ENCODE data around the gene HECW1.

HECW1 gene

DNA sequence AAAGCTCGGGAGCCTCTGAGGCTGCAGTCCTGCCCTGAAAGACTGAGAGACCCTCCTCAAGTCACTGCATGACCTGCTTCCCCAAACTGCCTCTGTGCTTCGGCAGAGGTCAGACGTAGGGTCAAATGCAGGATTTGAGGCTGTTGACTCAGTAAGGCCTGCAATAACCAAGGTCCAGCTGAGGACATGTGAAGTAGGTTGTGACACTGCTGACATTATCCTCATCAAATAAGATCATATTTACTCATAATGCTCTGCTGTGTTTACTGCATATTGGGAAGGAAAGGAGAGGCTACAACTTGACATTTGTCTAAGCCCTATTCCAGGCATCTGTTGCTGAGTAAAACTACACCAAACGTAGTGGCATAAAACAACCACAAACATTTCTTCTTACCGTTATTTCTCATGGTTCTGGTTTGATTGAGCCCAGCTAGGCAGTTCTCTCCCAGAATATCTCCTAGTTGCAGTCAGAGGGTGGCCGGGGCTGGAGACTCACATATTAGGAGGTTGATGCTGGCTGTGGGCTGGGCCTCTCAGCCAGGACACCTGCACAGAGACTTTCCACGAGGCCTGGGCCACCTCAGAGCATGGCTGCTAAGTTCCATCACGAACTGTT, 348.4 kb downstream of the HECW1 start:
- Histone ChIP-seq H3K79me2 (ENCODE audit: insufficient read depth, low read length) (no peaks in the 10 kb centered on the region), H3F3A (ENCODE audit: low read depth) (no peaks in the 10 kb centered on the region), H3K9me2 (replicated peaks; ENCODE audit: low read depth, low read length) (no peaks in the 10 kb centered on the region), H3K9ac (ENCODE audit: low read depth, low read length, poor library complexity, severe bottlenecking) (no peak overlapping the region), H2AFZ (ENCODE audit: low read length) (peak overlapping the region; percentile 20; the same call in 1 of the 2 replicates), H3K36me3 (ENCODE audit: insufficient read depth, low read length) (no peaks in the 10 kb centered on the region), H3K4me2 (ENCODE audit: low read depth, low read length, poor library complexity, severe bottlenecking) (no peak overlapping the region), H3K4me1 (ENCODE audit: insufficient read depth, low read length, poor library complexity, severe bottlenecking) (peaks cover 8% of the 10 kb centered on the region), H4K20me1 (ENCODE audit: insufficient read depth, low read length, poor library complexity, severe bottlenecking) (no peaks in the 10 kb centered on the region), H3K27me3 (ENCODE audit: insufficient read depth, low read length, poor library complexity, severe bottlenecking) (no peaks in the 10 kb centered on the region), H3K9me3 (ENCODE audit: insufficient read depth, low read depth, low read length) (no peaks in the 10 kb centered on the region), H3K4me3 (ENCODE audit: low read length, poor library complexity, severe bottlenecking) (no peak overlapping the region)
- TF ChIP-seq EZH2phosphoT487 (IDR thresholded peaks at IDR 0.05; ENCODE audit: borderline replicate concordance), result no peak
- TF ChIP-seq, protein P1, sequence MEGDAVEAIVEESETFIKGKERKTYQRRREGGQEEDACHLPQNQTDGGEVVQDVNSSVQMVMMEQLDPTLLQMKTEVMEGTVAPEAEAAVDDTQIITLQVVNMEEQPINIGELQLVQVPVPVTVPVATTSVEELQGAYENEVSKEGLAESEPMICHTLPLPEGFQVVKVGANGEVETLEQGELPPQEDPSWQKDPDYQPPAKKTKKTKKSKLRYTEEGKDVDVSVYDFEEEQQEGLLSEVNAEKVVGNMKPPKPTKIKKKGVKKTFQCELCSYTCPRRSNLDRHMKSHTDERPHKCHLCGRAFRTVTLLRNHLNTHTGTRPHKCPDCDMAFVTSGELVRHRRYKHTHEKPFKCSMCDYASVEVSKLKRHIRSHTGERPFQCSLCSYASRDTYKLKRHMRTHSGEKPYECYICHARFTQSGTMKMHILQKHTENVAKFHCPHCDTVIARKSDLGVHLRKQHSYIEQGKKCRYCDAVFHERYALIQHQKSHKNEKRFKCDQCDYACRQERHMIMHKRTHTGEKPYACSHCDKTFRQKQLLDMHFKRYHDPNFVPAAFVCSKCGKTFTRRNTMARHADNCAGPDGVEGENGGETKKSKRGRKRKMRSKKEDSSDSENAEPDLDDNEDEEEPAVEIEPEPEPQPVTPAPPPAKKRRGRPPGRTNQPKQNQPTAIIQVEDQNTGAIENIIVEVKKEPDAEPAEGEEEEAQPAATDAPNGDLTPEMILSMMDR (conservative IDR thresholded peaks at IDR 0.05; ENCODE audit: low read length), result no peak

DNA sequence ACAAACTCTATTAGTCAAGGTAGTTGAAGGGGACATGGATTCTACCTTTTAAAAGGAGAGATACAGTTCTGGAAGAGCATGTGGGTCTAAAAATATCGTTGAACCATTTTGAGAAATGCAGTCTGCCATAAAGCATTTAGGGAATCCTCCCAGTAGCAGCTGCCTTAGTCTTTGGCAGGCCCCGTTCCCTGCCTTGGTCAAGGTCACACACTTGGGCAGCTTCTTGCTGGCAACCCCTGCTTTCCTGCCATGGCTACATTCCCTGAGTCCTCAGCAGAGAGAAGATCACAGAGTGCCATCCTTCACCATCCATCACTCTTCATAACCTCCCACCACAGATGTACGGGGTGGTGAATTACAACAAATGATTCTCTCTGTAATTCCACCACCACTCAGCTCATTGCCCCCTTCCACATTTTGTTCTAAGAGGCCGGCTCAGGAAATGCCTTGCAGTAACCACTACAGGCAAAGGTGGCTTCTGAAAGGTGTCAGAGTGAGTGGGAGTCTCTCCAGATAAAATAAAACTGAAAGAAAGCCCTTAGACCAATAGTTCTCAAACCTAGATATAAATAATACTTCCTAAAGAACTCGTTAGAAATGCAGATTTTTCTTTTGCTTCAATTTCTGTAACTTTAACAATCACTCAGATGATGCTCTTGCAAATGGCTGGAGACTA, 349.0 kb downstream of the HECW1 start:
- Histone ChIP-seq H3K4me1 (ENCODE audit: insufficient read depth, low read length, poor library complexity, severe bottlenecking) (peaks cover 14% of the 10 kb centered on the region), H3K9me2 (replicated peaks; ENCODE audit: low read depth, low read length) (no peaks in the 10 kb centered on the region), H3F3A (ENCODE audit: low read depth) (no peaks in the 10 kb centered on the region), H3K27me3 (ENCODE audit: insufficient read depth, low read length, poor library complexity, severe bottlenecking) (no peaks in the 10 kb centered on the region), H2AFZ (ENCODE audit: low read length) (peak overlapping the region; percentile 20; the same call in 1 of the 2 replicates), H3K36me3 (ENCODE audit: insufficient read depth, low read length) (no peaks in the 10 kb centered on the region), H4K20me1 (ENCODE audit: insufficient read depth, low read length, poor library complexity, severe bottlenecking) (no peaks in the 10 kb centered on the region), H3K4me2 (ENCODE audit: low read depth, low read length, poor library complexity, severe bottlenecking) (no peak overlapping the region), H3K9me3 (ENCODE audit: insufficient read depth, low read depth, low read length) (no peaks in the 10 kb centered on the region), H3K79me2 (ENCODE audit: insufficient read depth, low read length) (no peaks in the 10 kb centered on the region), H3K4me3 (ENCODE audit: low read length, poor library complexity, severe bottlenecking) (no peak overlapping the region), H3K9ac (ENCODE audit: low read depth, low read length, poor library complexity, severe bottlenecking) (no peak overlapping the region)
- no peak for TF ChIP-seq EZH2phosphoT487 (IDR thresholded peaks at IDR 0.05; ENCODE audit: borderline replicate concordance)
- TF ChIP-seq, protein P1 (conservative IDR thresholded peaks at IDR 0.05; ENCODE audit: low read length), result no peak

DNA sequence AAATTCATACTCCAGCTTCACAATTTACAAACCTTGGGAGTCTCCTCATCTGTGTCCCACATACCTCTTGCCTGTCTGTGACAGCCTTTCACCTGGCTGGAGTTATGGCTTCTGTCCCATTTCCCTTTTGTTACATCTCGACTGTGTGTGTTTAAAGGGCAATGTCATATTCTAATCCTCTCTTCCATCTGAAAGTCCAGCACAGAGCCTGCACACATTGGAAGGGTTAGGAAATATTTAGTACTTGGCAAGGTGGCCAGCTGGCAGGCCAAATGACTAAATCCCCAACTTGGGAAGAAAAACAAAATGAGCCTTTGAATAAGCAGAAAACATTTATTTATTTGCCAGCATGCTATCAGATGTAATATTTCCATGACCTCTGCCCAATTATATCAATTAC, 350.4 kb downstream of the HECW1 start:
- Histone ChIP-seq H2AFZ (ENCODE audit: low read length) (no peak overlapping the region), H3K9ac (ENCODE audit: low read depth, low read length, poor library complexity, severe bottlenecking) (no peak overlapping the region), H3K79me2 (ENCODE audit: insufficient read depth, low read length) (no peaks in the 10 kb centered on the region), H3K9me2 (replicated peaks; ENCODE audit: low read depth, low read length) (no peaks in the 10 kb centered on the region), H3K4me1 (ENCODE audit: insufficient read depth, low read length, poor library complexity, severe bottlenecking) (peaks cover 16% of the 10 kb centered on the region), H3K36me3 (ENCODE audit: insufficient read depth, low read length) (no peaks in the 10 kb centered on the region), H3K4me2 (ENCODE audit: low read depth, low read length, poor library complexity, severe bottlenecking) (no peak overlapping the region), H3K9me3 (ENCODE audit: insufficient read depth, low read depth, low read length) (no peaks in the 10 kb centered on the region), H3K27me3 (ENCODE audit: insufficient read depth, low read length, poor library complexity, severe bottlenecking) (no peaks in the 10 kb centered on the region), H3K4me3 (ENCODE audit: low read length, poor library complexity, severe bottlenecking) (no peak overlapping the region), H4K20me1 (ENCODE audit: insufficient read depth, low read length, poor library complexity, severe bottlenecking) (no peaks in the 10 kb centered on the region), H3F3A (ENCODE audit: low read depth) (no peaks in the 10 kb centered on the region)
- TF ChIP-seq, protein P1 (conservative IDR thresholded peaks at IDR 0.05; ENCODE audit: low read length), result no peak
- TF ChIP-seq EZH2phosphoT487 (IDR thresholded peaks at IDR 0.05; ENCODE audit: borderline replicate concordance), result no peak
